PC-9 (cell line): ENCODE measurements around the gene TMEM97.

Source experiments
- EZH2 ChIP-seq: fragments of 200-600 bp; sonication (generic); IDR thresholded peaks from 2 replicates; pipeline ENCODE4 v1.8.0; 2017; ENCODE audit warnings: antibody characterized with exemption, low read depth
- TF ChIP-seq, protein P1 (sequence below): fragments of 200-600 bp; sonication (generic); conservative IDR thresholded peaks from 2 replicates; pipeline ENCODE4 v1.6.1; 2017; ENCODE audit warnings: mixed run types, antibody characterized with exemption, mild to moderate bottlenecking, moderate library complexity

- TF ChIP-seq, protein P1, sequence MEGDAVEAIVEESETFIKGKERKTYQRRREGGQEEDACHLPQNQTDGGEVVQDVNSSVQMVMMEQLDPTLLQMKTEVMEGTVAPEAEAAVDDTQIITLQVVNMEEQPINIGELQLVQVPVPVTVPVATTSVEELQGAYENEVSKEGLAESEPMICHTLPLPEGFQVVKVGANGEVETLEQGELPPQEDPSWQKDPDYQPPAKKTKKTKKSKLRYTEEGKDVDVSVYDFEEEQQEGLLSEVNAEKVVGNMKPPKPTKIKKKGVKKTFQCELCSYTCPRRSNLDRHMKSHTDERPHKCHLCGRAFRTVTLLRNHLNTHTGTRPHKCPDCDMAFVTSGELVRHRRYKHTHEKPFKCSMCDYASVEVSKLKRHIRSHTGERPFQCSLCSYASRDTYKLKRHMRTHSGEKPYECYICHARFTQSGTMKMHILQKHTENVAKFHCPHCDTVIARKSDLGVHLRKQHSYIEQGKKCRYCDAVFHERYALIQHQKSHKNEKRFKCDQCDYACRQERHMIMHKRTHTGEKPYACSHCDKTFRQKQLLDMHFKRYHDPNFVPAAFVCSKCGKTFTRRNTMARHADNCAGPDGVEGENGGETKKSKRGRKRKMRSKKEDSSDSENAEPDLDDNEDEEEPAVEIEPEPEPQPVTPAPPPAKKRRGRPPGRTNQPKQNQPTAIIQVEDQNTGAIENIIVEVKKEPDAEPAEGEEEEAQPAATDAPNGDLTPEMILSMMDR, result no peak
- no peak for TF ChIP-seq EZH2
Observed at GRCh38 chr17:28367641-28368305, 48.8 kb downstream of the TMEM97 start.
